HG02938 (cell line): Measurements from ENCODE around the gene KDM4B.
A peak's percentile ranks its signal among the peaks of the same experiment; 100 is the strongest.

Experiments used
- ATAC-seq: cut with Tn5 transposase; IDR thresholded peaks from one replicate; pipeline ENCODE4 v1.9.1; 2021; ENCODE audit warnings: mild to moderate bottlenecking, moderate library complexity; ENCODE audit not compliant: unreplicated experiment

Gene KDM4B

GRCh38 chr19:5119297-5119998 is 150.5 kb downstream of the KDM4B start:
- ATAC-seq, result no peak

GRCh38 chr19:5120321-5120720 is 151.4 kb downstream of the KDM4B start:
- ATAC-seq, result no peak

- ATAC-seq, result no peak
Measured at GRCh38 chr19:5120833-5121232, 151.9 kb downstream of the KDM4B start.

GRCh38 chr19:5121266-5122120 is 152.6 kb downstream of the KDM4B start:
- ATAC-seq, result no peak

- ATAC-seq, result no peak
Measured at GRCh38 chr19:5122121-5122400, 153.1 kb downstream of the KDM4B start.

GRCh38 chr19:5122671-5123409 is 153.9 kb downstream of the KDM4B start:
- ATAC-seq, result no peak

- no peak for ATAC-seq
Measured at GRCh38 chr19:5123646-5124045, 154.7 kb downstream of the KDM4B start.

- no peak for ATAC-seq
Measured at GRCh38 chr19:5124111-5124855, 155.4 kb downstream of the KDM4B start.

- no peak for ATAC-seq
Measured at GRCh38 chr19:5125376-5125775, 156.5 kb downstream of the KDM4B start.

GRCh38 chr19:5125797-5126497 is 157.0 kb downstream of the KDM4B start:
- no peak for ATAC-seq

GRCh38 chr19:5126498-5127223 is 157.7 kb downstream of the KDM4B start:
- ATAC-seq, result no peak

- ATAC-seq, result no peak
Measured at GRCh38 chr19:5127717-5128116, 158.8 kb downstream of the KDM4B start.

- ATAC-seq, result no peak
Measured at GRCh38 chr19:5128251-5128935, 159.5 kb downstream of the KDM4B start.

GRCh38 chr19:5128936-5129389 is 160.1 kb downstream of the KDM4B start:
- ATAC-seq, result no peak

GRCh38 chr19:5129691-5130090 is 160.8 kb downstream of the KDM4B start:
- no peak for ATAC-seq

GRCh38 chr19:5130371-5131030 is 161.6 kb downstream of the KDM4B start:
- peak; percentile 38 for ATAC-seq

- peak; percentile 19 for ATAC-seq
Measured at GRCh38 chr19:5131031-5131505, 162.2 kb downstream of the KDM4B start.

GRCh38 chr19:5131506-5132205 is 162.7 kb downstream of the KDM4B start:
- ATAC-seq, result no peak
